ENCODE results near the gene SAP130.

The SAP130 gene

GRCh38 chr2:128027801-128028667 is at the start of gene SAP130:
SAP130 (minus strand) TSS chr2:128028059; CDS start chr2:128026292, 1,767 bp downstream.
- Mint-ChIP-seq H3K36me3 (ENCODE audit: low read depth) (peaks cover 7% of the 10 kb centered on the region), H3K9me3 (peaks cover 9% of the 10 kb centered on the region), H3K4me3 (peak within 1 kb of the TSS; percentile 98), H3K4me1 (ENCODE audit: low read depth) (peaks cover 19% of the 10 kb centered on the region), H3K27me3 (ENCODE audit: low read depth) (peaks cover 11% of the 10 kb centered on the region), H3K27ac (peak within 1 kb of the TSS; percentile 93)

DNA sequence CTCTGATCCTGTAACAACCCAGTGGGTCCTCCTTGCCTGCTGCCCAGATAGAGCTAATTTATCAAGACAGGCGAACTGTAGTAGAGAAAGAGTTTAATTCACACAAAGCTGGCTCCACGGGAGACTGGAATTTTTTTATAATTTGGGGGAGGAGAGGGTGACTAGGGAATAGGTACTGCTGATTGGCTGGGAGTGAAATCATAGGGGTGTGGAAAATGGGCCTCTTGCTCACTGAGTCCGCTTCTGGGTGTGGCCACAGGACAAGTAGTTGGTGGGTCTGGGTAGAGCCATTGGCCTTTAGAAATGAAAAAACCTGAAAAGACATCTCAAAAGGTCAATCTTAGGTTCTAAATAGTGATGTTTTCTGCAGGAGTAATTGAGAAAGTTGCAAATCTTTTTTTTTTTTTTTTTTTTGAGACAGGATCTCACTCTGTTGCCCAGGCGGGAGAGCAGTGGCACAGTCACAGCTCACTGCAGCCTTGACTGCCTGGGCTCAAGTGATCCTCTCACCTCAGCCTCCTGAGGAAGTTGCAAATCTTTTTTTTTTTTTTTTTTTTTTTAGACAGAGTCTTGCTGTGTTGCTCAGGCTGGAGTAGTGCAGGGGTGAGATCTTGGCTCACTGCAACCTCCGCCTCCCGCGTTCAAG is 48.7 kb upstream of the SAP130 start:
- H3K4me3 Mint-ChIP-seq = no peak overlapping the region
- no peaks in the 10 kb centered on the region for H3K9me3 Mint-ChIP-seq
- H3K36me3 Mint-ChIP-seq (ENCODE audit: low read depth) = no peaks in the 10 kb centered on the region
- peaks cover 10% of the 10 kb centered on the region for H3K27me3 Mint-ChIP-seq (ENCODE audit: low read depth)
- peaks cover 3% of the 10 kb centered on the region for H3K4me1 Mint-ChIP-seq (ENCODE audit: low read depth)
- no peak overlapping the region for H3K27ac Mint-ChIP-seq

DNA sequence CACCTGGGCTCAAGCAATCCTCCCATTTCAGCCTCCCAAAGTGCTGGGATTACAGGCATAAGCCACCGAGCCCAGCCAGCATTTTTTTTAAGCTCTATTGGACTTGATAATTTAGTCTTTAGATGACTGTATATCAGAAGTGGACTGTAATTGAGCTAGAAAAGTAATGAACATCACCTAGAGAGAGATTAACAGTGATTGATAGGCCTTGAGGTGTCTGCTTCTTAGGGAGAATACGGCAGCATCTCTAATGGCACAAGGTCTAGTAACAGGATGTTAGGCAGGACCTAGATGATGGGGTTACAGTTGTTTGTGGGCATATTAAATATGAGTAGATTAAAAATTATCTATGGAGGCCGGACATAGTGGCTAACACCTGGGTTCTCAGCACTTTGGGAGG is 45.4 kb upstream of the SAP130 start:
- Mint-ChIP-seq H3K4me1 (ENCODE audit: low read depth) (peaks cover 3% of the 10 kb centered on the region), H3K4me3 (no peak overlapping the region), H3K36me3 (ENCODE audit: low read depth) (no peaks in the 10 kb centered on the region), H3K9me3 (no peaks in the 10 kb centered on the region), H3K27me3 (ENCODE audit: low read depth) (no peaks in the 10 kb centered on the region), H3K27ac (no peak overlapping the region)

DNA sequence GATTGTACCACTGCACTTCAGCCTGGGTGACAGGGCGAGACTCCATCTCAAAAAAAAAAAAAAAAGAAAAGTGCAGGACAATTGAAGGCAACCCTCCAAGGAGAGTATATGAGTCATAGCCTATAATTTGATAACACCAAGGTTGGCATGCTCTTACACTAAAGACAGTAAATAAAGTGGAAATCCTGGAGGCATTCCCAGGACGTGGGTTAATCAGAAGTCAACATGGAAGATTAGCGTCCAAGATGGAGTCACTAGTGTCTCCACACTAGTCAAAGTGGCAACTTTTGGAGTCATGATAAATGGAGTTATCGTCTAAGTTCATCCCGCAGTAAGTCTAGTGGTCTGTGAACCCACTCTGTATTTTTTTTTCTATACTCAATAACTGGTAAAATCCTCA is 41.9 kb upstream of the SAP130 start:
- Mint-ChIP-seq H3K27ac (no peak overlapping the region), H3K4me1 (ENCODE audit: low read depth) (no peaks in the 10 kb centered on the region), H3K9me3 (no peaks in the 10 kb centered on the region), H3K27me3 (ENCODE audit: low read depth) (no peaks in the 10 kb centered on the region), H3K36me3 (ENCODE audit: low read depth) (no peaks in the 10 kb centered on the region), H3K4me3 (no peak overlapping the region)

- no peaks in the 10 kb centered on the region for H3K27me3 Mint-ChIP-seq (ENCODE audit: low read depth)
- no peak overlapping the region for H3K27ac Mint-ChIP-seq
- H3K9me3 Mint-ChIP-seq = no peaks in the 10 kb centered on the region
- H3K36me3 Mint-ChIP-seq (ENCODE audit: low read depth) = no peaks in the 10 kb centered on the region
- H3K4me1 Mint-ChIP-seq (ENCODE audit: low read depth) = no peaks in the 10 kb centered on the region
- no peak overlapping the region for H3K4me3 Mint-ChIP-seq
These were observed 36.5 kb upstream of the SAP130 start for GRCh38 chr2:128064353-128064752.

DNA sequence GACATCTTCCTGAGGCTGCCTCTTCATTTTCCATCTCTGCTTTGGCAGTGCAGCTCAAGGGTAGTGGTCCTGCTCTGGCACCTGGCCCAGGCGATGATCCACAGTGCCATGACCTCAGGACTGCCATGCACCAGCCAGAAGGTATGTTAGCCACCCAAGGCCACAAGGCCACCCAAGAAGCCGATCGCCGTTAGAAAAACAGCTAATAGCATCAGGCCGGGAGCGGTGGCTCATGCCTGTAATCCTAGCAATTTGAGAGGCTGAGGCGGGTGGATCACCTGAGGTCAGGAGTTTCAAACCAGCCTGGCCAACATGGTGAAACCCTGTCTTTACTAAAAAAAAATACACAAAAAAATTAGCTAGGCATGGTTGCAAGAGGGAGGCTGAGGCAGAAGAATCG is 34.7 kb upstream of the SAP130 start:
- H3K27me3 Mint-ChIP-seq (ENCODE audit: low read depth) = no peaks in the 10 kb centered on the region
- H3K4me3 Mint-ChIP-seq = no peak overlapping the region
- H3K27ac Mint-ChIP-seq = no peak overlapping the region
- no peaks in the 10 kb centered on the region for H3K36me3 Mint-ChIP-seq (ENCODE audit: low read depth)
- no peaks in the 10 kb centered on the region for H3K4me1 Mint-ChIP-seq (ENCODE audit: low read depth)
- H3K9me3 Mint-ChIP-seq = no peaks in the 10 kb centered on the region

GRCh38 chr2:128058114-128058513 is 30.3 kb upstream of the SAP130 start:
- Mint-ChIP-seq H3K36me3 (ENCODE audit: low read depth) (no peaks in the 10 kb centered on the region), H3K27ac (no peak overlapping the region), H3K9me3 (no peaks in the 10 kb centered on the region), H3K4me3 (no peak overlapping the region), H3K4me1 (ENCODE audit: low read depth) (no peaks in the 10 kb centered on the region), H3K27me3 (ENCODE audit: low read depth) (no peaks in the 10 kb centered on the region)

GRCh38 chr2:128057334-128057733 is 29.5 kb upstream of the SAP130 start:
- peaks cover 3% of the 10 kb centered on the region for H3K27me3 Mint-ChIP-seq (ENCODE audit: low read depth)
- no peaks in the 10 kb centered on the region for H3K9me3 Mint-ChIP-seq
- H3K4me1 Mint-ChIP-seq (ENCODE audit: low read depth) = no peaks in the 10 kb centered on the region
- H3K27ac Mint-ChIP-seq = no peak overlapping the region
- no peak overlapping the region for H3K4me3 Mint-ChIP-seq
- no peaks in the 10 kb centered on the region for H3K36me3 Mint-ChIP-seq (ENCODE audit: low read depth)

DNA sequence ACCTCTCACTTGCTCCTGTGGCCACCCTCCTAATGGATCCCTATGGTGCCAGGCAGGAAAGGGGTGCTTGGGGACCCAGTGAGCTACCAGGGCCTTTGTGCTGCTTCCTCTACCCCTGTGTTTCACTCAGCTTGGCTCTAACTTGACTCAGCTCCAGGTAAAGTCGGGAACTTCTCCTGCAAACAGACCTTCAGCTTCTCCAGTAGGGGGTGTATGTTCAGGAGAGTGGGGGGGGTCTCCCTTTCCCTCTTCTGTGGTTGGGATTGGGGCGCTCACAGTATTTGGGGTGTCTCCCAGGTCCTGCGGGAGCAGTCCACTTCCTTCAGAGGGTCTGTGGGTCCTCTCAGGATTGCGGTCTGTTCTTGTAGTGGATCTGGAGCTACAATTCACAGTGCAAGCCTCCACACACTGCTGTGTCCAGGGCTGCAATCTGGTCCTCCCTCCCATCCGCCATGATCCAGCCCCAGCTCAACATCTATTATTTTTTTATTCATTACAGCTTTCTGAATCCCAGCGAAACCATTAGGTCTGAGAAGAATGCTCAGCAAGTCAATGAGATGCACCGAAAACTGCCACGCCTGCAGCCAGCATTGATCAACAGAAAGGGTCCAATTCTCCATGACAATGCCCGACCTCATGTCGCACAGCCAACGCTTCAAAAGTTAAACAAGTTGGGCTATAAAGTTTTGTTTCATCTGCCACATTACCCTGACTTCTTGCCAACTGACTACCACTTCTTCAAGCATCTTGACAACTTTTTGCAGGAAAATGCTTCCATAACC is 26.4 kb upstream of the SAP130 start:
- peaks cover 22% of the 10 kb centered on the region for H3K27me3 Mint-ChIP-seq (ENCODE audit: low read depth)
- no peak overlapping the region for H3K4me3 Mint-ChIP-seq
- no peaks in the 10 kb centered on the region for H3K4me1 Mint-ChIP-seq (ENCODE audit: low read depth)
- H3K9me3 Mint-ChIP-seq = peaks cover 11% of the 10 kb centered on the region
- H3K36me3 Mint-ChIP-seq (ENCODE audit: low read depth) = no peaks in the 10 kb centered on the region
- H3K27ac Mint-ChIP-seq = no peak overlapping the region

GRCh38 chr2:128053331-128053730 is 25.5 kb upstream of the SAP130 start:
- no peak overlapping the region for H3K4me3 Mint-ChIP-seq
- H3K9me3 Mint-ChIP-seq = peaks cover 13% of the 10 kb centered on the region
- H3K27me3 Mint-ChIP-seq (ENCODE audit: low read depth) = peaks cover 26% of the 10 kb centered on the region
- no peaks in the 10 kb centered on the region for H3K36me3 Mint-ChIP-seq (ENCODE audit: low read depth)
- H3K27ac Mint-ChIP-seq = no peak overlapping the region
- no peaks in the 10 kb centered on the region for H3K4me1 Mint-ChIP-seq (ENCODE audit: low read depth)

- no peaks in the 10 kb centered on the region for H3K4me1 Mint-ChIP-seq (ENCODE audit: low read depth)
- H3K27me3 Mint-ChIP-seq (ENCODE audit: low read depth) = peaks cover 13% of the 10 kb centered on the region
- no peak overlapping the region for H3K27ac Mint-ChIP-seq
- no peak overlapping the region for H3K4me3 Mint-ChIP-seq
- H3K9me3 Mint-ChIP-seq = peaks cover 37% of the 10 kb centered on the region
- no peaks in the 10 kb centered on the region for H3K36me3 Mint-ChIP-seq (ENCODE audit: low read depth)
These were observed 15.2 kb upstream of the SAP130 start for GRCh38 chr2:128043041-128043440.

GRCh38 chr2:128041561-128041960 is 13.7 kb upstream of the SAP130 start:
- peaks cover 9% of the 10 kb centered on the region for H3K27me3 Mint-ChIP-seq (ENCODE audit: low read depth)
- H3K9me3 Mint-ChIP-seq = peaks cover 44% of the 10 kb centered on the region
- H3K4me1 Mint-ChIP-seq (ENCODE audit: low read depth) = peaks cover 2% of the 10 kb centered on the region
- no peak overlapping the region for H3K27ac Mint-ChIP-seq
- H3K36me3 Mint-ChIP-seq (ENCODE audit: low read depth) = peaks cover 2% of the 10 kb centered on the region
- no peak overlapping the region for H3K4me3 Mint-ChIP-seq

- H3K4me3 Mint-ChIP-seq = no peak overlapping the region
- peaks cover 2% of the 10 kb centered on the region for H3K4me1 Mint-ChIP-seq (ENCODE audit: low read depth)
These were observed 12.4 kb upstream of the SAP130 start for GRCh38 chr2:128040166-128040771.

GRCh38 chr2:128039535-128039934 is 11.7 kb upstream of the SAP130 start:
- Mint-ChIP-seq H3K27me3 (ENCODE audit: low read depth) (peaks cover 7% of the 10 kb centered on the region), H3K27ac (no peak overlapping the region), H3K4me1 (ENCODE audit: low read depth) (peaks cover 2% of the 10 kb centered on the region), H3K9me3 (peaks cover 49% of the 10 kb centered on the region), H3K4me3 (no peak overlapping the region), H3K36me3 (ENCODE audit: low read depth) (peaks cover 5% of the 10 kb centered on the region)

More at GRCh38 chr2:128040166-128040771, 12.4 kb upstream of the SAP130 start:
- Mint-ChIP-seq H3K9me3 (peaks cover 47% of the 10 kb centered on the region), H3K36me3 (ENCODE audit: low read depth) (peaks cover 5% of the 10 kb centered on the region), H3K27ac (no peak overlapping the region), H3K27me3 (ENCODE audit: low read depth) (peaks cover 7% of the 10 kb centered on the region)

Measured in T-helper 1 cell treated with Interleukin-12 subunit alpha and Interleukin-12 subunit beta and Interleukin-4 antibody, amounts not matched to agents 30 μg/mL and 1 μg/mL, for 36 hours (primary cell).